SK-N-MC (cell line): Measurements from ENCODE around the gene HSDL1.

Source experiments
- EZH2 ChIP-seq: fragments of 200-600 bp; sonication (generic); IDR thresholded peaks from one replicate; pipeline ENCODE4 v1.6.1; 2017; ENCODE audit warnings: antibody characterized with exemption
- POLR2AphosphoS5 ChIP-seq: IDR thresholded peaks from 2 replicates; pipeline ENCODE4 v1.6.1; 2012; ENCODE audit warnings: mild to moderate bottlenecking, low read depth, low read length, borderline replicate concordance

- no peak for TF ChIP-seq POLR2AphosphoS5
- TF ChIP-seq EZH2 = no peak
These were observed 51.7 kb downstream of the HSDL1 start for GRCh38 chr16:84093120-84093878.
